ENCODE measurements around the gene KLHL40. TPM values are rescaled to one million over a fixed set of nuclear protein-coding genes. Genes with fewer than 3 reads are reported as not detected.

The KLHL40 gene
- total RNA-seq, 2 experiments from 2014 or later, result not detected

GRCh38 chr3:42678447-42678846 is 6.9 kb upstream of the KLHL40 start:
- TF ChIP-seq CTCF (conservative IDR thresholded peaks at IDR 0.05; ENCODE audit: low read length) (no peak), EZH2phosphoT487 (IDR thresholded peaks at IDR 0.05; ENCODE audit: borderline replicate concordance, low read depth, low read length) (no peak)
- no peaks in the 10 kb centered on the region for H3K9me3 ChIP-seq (ENCODE audit: low read length)
- H4K20me1 ChIP-seq (ENCODE audit: insufficient read depth, low read length), result no peaks in the 10 kb centered on the region
- CTCF ChIA-PET (ENCODE audit: unreplicated experiment), result no interaction called here
- H3K9me2 ChIP-seq (ENCODE audit: insufficient read depth, low read length), result no peaks in the 10 kb centered on the region
- no peaks in the 10 kb centered on the region for H3K36me3 ChIP-seq (ENCODE audit: insufficient read depth, low read length)
- POLR2A ChIA-PET, result no interaction called here
- no peak overlapping the region for H3K27ac ChIP-seq (ENCODE audit: low read depth, low read length, poor library complexity, severe bottlenecking)
- H2AFZ ChIP-seq (ENCODE audit: low read length), result no peak overlapping the region
- DNase-seq (ENCODE audit: low spot score), result no peak
- no TSS peak for BruUV-seq (replicated peaks)
- no peaks in the 10 kb centered on the region for H3K79me2 ChIP-seq (ENCODE audit: insufficient read depth, low read depth, low read length)
- intact Hi-C loops (cut with micrococcal nuclease; ENCODE audit: unreplicated experiment), result no loop called here
- H3K4me1 ChIP-seq (ENCODE audit: insufficient read depth, low read length, poor library complexity, severe bottlenecking), result no peaks in the 10 kb centered on the region
- no peak overlapping the region for H3K4me2 ChIP-seq (ENCODE audit: low read length)
- H3K4me3 ChIP-seq (ENCODE audit: low read depth, low read length, poor library complexity, severe bottlenecking), result no peak overlapping the region

GRCh38 chr3:42680271-42680670 is 5.1 kb upstream of the KLHL40 start:
- no peaks in the 10 kb centered on the region for H3K9me2 ChIP-seq (ENCODE audit: insufficient read depth, low read length)
- H2AFZ ChIP-seq (ENCODE audit: low read length), result no peak overlapping the region
- H3K79me2 ChIP-seq (ENCODE audit: insufficient read depth, low read depth, low read length), result no peaks in the 10 kb centered on the region
- H3K9me3 ChIP-seq (ENCODE audit: low read length), result no peaks in the 10 kb centered on the region
- no peaks in the 10 kb centered on the region for H3K36me3 ChIP-seq (ENCODE audit: insufficient read depth, low read length)
- no peak overlapping the region for H3K4me3 ChIP-seq (ENCODE audit: low read depth, low read length, poor library complexity, severe bottlenecking)
- ChIA-PET POLR2A (no interaction called here), CTCF (ENCODE audit: unreplicated experiment) (no interaction called here)
- TF ChIP-seq CTCF (conservative IDR thresholded peaks at IDR 0.05; ENCODE audit: low read length), result no peak
- TF ChIP-seq EZH2phosphoT487 (IDR thresholded peaks at IDR 0.05; ENCODE audit: borderline replicate concordance, low read depth, low read length), result no peak
- no peaks in the 10 kb centered on the region for H4K20me1 ChIP-seq (ENCODE audit: insufficient read depth, low read length)
- no peaks in the 10 kb centered on the region for H3K4me1 ChIP-seq (ENCODE audit: insufficient read depth, low read length, poor library complexity, severe bottlenecking)
- DNase-seq (ENCODE audit: low spot score), result no peak
- intact Hi-C loops (cut with micrococcal nuclease; ENCODE audit: unreplicated experiment), result no loop called here
- BruUV-seq (replicated peaks), result no TSS peak
- H3K4me2 ChIP-seq (ENCODE audit: low read length), result no peak overlapping the region
- no peak overlapping the region for H3K27ac ChIP-seq (ENCODE audit: low read depth, low read length, poor library complexity, severe bottlenecking)

- Histone ChIP-seq H3K9me3 (ENCODE audit: low read length) (no peaks in the 10 kb centered on the region), H4K20me1 (ENCODE audit: insufficient read depth, low read length) (no peaks in the 10 kb centered on the region), H3K4me1 (ENCODE audit: insufficient read depth, low read length, poor library complexity, severe bottlenecking) (no peaks in the 10 kb centered on the region), H3K79me2 (ENCODE audit: insufficient read depth, low read depth, low read length) (no peaks in the 10 kb centered on the region), H2AFZ (ENCODE audit: low read length) (no peak overlapping the region), H3K4me3 (ENCODE audit: low read depth, low read length, poor library complexity, severe bottlenecking) (no peak overlapping the region), H3K27ac (ENCODE audit: low read depth, low read length, poor library complexity, severe bottlenecking) (no peak overlapping the region), H3K4me2 (ENCODE audit: low read length) (no peak overlapping the region), H3K9me2 (ENCODE audit: insufficient read depth, low read length) (no peaks in the 10 kb centered on the region), H3K36me3 (ENCODE audit: insufficient read depth, low read length) (no peaks in the 10 kb centered on the region)
- CTCF ChIA-PET (ENCODE audit: unreplicated experiment), result no interaction called here
- no peak for TF ChIP-seq CTCF (conservative IDR thresholded peaks at IDR 0.05; ENCODE audit: low read length)
- TF ChIP-seq EZH2phosphoT487 (IDR thresholded peaks at IDR 0.05; ENCODE audit: borderline replicate concordance, low read depth, low read length), result no peak
- DNase-seq (ENCODE audit: low spot score), result no peak
- POLR2A ChIA-PET, result no interaction called here
- intact Hi-C loops (cut with micrococcal nuclease; ENCODE audit: unreplicated experiment), result no loop called here
- BruUV-seq (replicated peaks), result no TSS peak
Measured at GRCh38 chr3:42680806-42681205, 4.5 kb upstream of the KLHL40 start.

Data from OCI-LY7 (cell line).